GM18909 (cell line): ENCODE results near the gene ST8SIA4.

ENCODE experiments used
- ATAC-seq: cut with Tn5 transposase; IDR thresholded peaks from one replicate; pipeline ENCODE4 v1.9.1; 2021; ENCODE audit warnings: mild to moderate bottlenecking; ENCODE audit not compliant: unreplicated experiment, poor library complexity

The ST8SIA4 gene

DNA sequence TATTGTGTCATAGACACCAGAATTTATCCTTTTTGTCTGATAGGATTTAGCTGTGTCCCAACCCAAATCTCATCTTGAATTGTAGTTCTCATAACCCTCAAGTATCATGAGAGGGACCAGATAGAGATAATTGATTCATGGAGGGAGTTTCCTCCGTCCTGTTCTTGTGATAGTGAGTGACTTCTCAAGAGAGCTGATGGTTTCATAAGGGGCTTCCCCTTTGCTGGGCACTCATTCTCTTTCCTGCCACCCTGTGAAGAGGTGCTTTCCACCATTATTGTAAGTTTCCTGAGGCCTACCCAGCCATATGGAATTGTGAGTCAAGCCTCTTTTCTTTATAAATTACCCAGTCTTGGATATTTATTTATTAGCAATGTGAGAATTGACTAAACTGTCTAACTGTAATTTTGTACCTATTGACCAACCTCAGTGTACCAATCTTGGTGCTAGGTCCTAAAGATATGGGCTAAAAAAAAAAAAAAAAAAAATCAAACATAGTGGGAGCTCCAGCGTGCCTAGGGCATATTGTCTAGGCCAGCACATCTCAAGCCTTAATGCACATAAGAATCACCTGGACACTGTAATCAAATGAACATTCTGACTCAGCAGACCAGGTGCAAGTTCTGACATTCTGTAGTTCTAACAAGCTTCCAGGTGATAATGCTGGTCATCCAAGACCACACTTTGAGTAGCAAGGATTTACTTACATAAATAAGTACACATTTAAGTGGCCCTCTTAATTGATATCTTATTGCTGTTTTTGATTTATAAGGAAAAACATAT, 30.5 kb downstream of the ST8SIA4 start:
- peak; percentile 63 for ATAC-seq

DNA sequence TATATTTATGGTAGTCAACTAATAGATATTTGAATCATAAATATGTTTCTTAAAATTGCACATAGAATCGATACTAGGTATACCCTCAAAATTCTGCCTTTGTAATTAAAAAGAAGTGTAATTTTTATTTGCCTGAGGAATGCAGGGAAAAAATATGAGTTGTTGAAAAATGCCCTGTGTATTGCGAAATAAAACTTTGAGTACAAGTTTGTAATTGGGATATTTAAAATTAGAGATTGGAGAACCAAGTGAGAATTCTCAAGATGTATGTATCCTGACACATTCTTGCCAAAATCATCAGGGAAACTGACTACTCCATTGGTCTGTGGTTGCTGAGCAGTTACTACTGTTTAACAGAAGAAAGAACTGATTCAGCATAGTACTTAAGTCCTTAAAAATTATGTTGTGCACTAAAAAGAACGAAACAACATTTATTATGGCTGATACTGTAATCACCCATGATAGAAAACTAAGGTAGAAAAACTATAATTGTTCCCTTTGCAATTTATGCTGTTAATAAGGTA, 36.0 kb downstream of the ST8SIA4 start:
- no peak for ATAC-seq

DNA sequence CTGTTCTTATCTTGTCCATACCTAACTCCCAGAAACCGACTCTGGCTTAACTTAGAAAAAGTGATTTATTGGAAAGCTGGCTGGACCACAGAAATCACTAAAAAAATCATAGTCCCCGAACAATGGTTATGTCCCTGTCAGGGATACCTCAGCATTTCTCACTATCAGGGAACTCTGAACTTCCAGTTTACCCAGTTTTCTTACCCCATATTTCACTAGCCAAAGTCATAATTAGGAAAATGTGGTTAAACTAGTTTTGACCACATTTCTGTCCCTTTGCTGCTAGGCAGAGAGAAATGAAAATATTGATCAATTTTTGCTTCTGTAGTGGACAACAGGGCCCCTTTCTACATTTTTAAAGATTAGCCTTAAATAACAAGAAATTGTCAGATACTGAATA, 38.2 kb downstream of the ST8SIA4 start:
- ATAC-seq: no peak

DNA sequence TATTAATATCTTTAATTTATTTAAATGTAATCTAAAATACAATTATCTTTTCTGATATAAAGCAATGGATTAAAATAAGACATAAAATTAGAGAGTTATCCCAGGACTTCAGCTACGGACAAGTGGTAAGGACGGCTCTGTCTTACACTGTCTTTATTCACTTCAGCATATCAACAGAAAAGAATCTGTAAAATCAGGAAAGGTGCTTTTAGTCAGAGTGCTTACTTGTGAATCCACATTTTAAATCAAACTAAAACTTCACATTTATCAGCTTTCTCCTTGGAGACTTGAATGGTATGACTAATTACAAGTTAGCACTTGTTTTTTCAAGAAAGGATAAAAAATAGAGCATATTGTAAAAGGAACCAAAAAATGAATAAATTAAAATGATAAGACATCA, 39.3 kb downstream of the ST8SIA4 start:
- no peak for ATAC-seq

DNA sequence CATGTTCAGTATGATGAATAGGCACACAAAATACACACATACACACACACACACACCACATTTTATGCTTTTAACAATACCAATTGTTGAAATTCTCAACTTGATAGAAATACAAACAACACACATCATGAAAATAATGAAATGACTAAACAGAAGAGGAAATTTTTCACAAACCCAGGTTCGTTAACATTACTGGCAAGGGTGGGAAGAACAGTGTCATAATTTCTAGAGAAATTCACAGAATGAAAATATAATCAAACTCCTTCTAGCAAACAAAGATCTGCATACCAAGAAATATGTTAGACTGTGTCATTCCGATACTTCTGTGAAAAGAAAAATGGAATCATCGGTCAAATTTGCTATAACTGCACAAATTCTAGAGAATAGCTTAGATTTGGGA, 41.9 kb downstream of the ST8SIA4 start:
- ATAC-seq: no peak

DNA sequence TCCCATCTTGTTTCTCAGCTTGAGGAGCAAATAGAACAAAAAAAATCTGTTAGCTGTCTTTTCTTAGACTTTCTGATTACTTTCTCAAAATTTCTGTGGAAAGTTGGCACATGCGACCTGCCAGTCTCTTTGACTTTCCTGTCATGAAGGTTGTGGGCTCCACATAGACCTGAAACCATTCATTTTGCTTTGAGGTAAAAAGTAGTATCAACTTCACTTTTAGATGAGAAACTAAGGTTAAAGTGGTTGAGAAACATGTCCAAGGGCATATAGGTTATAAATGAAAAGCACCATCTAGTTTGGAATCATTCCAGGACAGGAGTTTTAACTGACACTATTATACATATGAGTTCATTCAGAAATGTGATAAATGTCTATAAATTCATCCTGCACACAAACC, 42.7 kb downstream of the ST8SIA4 start:
- ATAC-seq: peak; percentile 65

DNA sequence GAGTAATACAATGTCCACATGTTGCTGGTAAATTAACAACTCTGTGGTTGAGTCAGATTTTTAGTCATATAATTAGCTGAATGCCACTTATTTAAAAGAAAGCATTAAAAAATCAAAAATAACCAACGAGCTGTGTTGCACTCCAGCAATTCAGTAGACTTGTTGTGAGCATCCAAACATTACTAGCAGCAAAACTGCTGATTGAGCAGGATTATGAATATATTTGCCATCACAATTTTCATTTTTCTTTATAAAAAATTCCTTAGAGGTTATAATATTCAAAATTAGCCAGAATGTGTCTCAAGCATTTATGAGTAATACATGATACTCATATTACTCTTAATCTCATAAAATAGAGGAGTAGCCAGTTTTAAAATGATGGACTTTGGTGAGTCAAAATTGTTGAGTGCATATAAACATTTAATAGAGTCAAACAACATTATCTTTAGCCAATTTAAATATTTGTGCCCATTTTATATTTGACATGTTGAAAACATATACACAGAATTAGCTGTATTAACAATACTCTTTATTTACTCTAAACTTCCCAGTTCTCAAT, 44.0 kb downstream of the ST8SIA4 start:
- ATAC-seq: no peak

DNA sequence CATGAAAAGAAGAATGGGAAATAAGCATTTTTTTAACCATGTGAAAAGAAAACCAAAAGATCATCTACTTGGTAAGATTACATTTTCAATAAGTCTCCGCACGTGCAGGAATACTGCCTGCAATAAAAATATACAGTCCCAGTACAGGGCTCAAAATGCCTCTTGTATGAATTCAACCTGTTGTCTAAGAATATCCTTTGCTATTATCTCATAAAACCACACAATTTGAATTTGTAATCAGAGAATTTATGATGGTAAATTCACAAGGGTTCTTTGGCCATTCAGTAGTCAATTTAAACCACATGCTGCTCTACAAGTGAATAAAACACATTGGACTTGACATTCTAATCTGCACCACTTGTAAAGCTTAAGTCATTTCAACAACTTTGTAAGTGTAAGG, 46.6 kb downstream of the ST8SIA4 start:
- no peak for ATAC-seq

DNA sequence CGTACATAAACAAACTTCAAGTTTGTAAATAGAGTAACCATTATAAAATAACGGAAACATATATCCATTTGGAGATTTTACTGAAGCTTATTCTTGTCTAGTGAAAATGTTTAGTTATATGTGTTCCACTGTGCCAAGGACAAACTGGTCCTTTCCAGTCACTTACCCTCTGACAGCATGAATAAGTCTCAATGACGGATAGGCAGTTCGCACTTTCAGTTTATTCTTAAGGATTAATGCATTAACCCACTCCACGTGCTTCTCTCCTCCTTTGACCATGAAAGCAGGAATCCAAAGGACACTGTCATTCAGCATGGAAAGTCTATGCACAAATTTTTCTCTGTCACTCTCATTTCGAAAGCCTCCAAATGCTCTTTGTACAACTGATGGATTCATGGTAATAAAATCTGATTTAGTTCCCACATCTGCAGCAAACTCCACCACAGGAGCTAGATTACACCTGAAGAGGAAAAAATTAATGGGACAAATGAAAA, 47.1 kb downstream of the ST8SIA4 start:
- no peak for ATAC-seq

DNA sequence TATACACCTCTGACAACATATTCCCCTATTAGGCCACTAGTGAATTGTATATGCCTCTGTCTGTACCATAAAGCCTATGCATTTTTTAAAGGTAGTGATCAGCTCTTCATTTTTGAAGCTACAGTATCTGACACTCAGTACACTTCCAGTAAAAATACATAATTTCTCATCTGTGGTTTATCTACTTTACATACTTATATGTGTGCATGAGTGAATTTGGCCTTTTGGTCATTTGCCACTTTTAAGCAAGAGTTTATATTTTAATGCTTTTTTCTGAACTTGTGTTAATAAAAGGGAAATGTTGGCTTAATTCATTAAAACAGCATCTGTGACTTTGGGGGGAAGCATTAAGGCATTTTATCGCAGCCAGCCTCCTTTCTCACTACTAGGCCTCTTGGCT, 47.8 kb downstream of the ST8SIA4 start:
- ATAC-seq: no peak

DNA sequence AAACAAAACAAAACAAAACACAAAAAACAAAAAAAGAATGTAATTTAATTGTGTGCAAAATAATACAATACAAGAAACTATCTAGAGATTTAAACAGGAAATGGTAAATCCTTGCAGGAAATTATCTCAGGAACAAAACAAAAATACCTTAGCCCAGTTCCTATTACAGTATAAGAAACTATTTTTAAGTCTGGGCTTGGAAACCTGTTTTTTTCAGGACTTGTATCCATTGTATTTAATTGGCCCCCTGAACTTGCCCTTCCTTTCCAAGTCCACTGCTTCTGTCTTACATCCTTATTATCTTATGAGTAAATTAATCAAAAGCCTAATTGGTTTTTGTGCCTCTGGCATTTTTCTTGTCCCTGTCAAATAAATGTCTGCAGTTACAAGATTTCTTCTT, 48.5 kb downstream of the ST8SIA4 start:
- no peak for ATAC-seq

DNA sequence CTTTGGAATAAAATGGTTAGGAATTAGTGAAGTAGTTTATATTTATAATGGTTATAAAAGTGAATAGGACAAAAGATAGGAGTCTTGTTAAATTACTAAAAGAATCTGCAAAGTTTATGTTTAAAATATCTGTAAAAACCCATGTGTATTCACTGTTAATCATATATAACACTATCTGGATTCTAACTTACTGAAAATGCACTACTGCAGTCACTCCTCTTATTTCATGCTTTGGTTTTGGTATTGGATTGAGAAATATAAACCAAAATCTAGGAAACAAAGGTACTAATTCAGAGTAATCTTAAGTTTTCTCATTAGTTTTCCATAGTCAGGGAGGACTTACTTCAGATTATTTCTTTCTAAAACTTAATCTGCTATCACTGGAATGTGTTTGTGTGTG, 49.5 kb downstream of the ST8SIA4 start:
- no peak for ATAC-seq

DNA sequence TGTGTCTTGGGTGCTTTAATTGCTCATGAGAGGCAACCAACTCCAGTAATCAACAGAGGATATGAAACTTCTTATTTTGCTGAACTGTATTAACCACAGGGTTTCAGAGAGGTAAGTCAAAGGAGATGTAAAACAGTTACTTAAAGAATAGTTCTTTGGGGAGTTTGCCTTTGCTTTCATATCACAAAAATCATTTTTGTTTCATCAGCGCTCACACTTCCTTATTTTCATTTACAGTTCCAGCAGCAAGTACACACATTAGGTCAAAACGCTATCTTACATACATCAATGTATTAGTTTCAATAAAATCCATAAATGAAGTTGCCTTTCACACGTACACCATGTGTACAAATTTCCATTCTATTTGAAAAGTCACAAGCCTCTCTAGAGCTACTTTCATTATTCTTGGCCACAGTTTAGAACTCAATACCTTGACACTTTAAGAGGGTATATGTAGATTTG, 50.1 kb downstream of the ST8SIA4 start:
- peak; percentile 98 for ATAC-seq

DNA sequence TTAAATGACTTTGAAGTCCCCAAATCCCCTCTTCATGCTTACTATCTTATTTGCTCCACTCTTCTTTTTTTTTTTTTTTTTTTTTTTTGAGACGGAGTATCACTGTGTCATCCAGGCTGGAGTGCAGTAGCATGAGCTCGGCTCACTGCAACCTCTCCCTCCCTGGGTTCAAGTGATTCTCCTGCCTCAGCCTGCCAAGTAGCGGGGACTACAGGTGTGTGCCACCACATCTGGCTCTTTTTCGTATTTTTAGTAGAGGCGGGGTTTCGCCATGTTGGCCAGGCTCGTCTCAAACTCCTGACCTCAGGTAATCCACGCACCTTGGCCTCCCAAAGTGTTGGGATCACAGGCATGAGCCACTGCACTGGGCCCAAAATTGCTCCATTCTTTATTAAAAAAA, 51.0 kb downstream of the ST8SIA4 start:
- no peak for ATAC-seq

DNA sequence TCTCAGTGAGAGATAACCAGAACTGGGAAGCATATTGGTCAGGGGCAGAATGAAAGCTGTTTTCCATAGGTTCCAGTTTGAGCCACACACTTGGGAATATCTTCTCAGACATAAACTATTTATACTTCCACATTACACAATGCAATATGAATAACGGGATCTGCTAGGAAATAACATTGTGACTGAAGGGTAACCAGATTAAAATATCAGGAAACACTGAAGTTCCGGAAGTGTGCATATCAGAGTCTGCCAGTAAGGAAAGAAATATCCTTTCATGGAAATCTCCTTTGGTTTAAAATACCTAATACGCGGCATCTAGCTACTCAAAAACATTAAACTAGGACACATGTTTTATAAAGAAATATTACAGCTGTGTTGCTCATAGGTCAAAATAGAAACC, 56.3 kb downstream of the ST8SIA4 start:
- ATAC-seq: no peak

DNA sequence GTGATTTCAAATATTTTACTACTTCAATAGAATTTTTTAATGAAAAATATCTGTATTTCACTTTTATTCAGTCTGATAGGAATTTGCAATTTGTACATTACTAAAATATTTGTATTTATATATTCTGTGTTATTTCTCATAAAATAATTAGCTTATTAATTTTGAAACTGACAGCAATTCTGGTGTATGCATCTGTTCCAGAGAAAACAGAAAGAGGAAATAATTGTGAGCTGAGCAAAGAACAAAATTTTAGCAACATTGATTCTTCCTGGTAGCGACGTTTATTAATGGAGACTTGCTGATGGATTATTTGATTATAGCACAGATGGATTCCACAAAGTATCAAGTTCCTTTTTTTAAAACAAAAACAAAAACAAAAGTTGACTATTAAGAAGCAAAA, 61.0 kb downstream of the ST8SIA4 start:
- ATAC-seq: no peak

DNA sequence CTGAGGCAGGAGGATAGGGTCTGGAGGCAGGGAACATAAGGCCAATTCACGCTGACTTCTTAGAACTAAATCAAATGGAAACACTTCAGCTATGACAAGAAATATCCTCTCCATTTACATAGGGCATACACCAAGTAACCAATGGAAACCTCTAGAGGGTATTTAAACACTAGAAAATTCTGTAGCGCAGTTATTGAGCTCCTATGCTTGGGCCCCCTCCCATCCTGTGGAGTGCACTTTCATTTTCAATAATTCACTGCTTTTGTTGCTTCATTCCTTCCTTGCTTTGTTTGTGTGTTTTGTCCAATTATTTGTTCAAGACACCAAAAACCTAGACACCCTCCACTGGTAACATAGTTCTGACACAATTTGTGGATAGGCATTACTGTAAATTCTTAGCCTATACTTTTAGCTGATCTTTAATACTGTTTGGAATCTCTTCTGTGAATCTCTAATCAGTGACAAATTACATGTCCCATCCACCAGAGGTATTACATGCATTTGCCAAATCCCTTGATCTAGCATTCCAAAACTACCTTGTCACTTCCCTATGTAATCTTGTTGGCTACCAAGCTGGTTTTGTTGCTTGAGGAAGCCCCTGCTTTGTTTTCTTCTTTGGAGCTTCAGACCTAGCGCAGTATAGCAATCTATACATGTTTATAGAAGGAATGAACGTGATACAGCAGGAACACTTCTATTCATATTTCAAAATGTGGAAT, 61.6 kb downstream of the ST8SIA4 start:
- peak; percentile 42 for ATAC-seq

DNA sequence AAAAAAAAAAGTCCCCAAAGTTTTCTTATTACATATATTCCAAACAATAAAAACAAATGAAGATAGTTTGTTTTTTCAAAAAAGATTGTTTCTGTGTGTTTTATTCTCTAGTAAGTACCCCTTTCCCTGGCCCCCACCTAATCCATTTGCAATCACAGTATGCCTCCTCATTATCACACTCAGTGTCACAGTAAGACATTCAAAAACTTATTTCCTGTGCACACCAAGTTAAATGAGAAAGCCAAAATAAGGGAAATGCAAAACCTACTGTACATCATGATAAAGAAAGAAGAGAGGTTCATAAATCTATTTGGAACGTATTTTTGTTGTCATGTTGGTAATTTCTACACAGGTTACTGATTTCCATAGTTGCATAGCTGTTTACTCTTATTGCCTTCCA, 62.3 kb downstream of the ST8SIA4 start:
- ATAC-seq: peak; percentile 49

DNA sequence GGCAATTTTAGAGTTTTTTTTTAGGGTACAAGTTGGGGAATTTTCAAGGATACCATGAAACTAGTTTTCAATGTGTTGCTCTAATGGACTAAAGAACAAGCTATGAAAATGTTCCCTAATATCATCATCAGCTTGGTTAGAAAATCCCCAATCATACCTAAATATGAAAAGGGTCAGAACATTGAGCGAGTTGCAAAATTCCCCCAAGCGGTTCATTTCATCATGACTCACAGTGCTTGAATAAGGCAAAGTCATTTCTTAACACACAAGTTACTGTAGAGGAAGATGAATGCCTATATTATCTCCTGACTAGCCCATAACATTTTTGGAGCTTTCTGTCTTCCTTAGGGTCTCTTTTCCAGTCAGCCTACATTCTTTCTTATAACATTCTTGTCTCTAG, 62.7 kb downstream of the ST8SIA4 start:
- peak; percentile 80 for ATAC-seq

DNA sequence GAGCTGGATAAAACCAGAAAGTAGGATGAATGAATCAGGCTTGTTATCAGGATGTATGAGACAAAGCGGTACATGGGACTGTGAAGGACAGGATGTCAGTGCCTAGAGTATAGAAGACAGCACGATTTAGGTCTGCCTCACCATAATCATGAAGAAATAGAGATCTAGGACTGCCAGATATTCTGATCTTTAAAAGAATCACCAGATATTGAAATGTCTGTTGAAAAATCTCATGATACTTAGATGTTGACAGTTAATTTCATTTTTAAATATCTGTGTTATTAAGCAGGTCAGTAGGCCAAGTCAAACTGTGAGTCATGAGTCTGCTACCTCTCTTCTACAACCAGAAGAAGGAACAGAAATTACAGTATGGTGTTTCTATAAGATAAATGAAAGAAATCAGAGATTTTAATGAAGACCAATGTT, 65.0 kb downstream of the ST8SIA4 start:
- peak; percentile 32 for ATAC-seq

DNA sequence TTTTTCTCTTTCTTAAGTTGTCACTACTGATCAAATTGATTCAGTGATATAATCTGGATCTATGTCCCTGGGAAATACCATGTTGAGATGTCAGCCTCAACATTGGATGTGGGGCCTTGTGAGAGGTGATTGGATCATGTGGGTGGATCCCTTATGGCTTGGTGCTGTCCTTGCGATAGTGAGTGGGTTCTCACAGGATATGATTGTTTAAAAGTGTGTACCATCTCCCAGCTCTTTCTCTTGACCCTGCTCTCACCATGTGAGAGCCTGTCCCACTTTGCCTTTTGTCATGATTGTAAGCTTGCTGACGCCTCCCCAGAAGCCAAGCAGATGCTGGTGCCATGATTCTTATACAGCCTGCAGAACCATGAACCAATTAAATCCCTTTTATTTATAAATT, 68.6 kb downstream of the ST8SIA4 start:
- ATAC-seq: no peak
